Panc1 (cell line): Measurements from ENCODE around the gene VEZF1.

Experiments used
- SIN3A ChIP-seq: IDR thresholded peaks from 2 replicates; pipeline ENCODE4 v1.6.1; 2012; ENCODE audit warnings: low read depth, mild to moderate bottlenecking, low read length, moderate library complexity, borderline replicate concordance; ENCODE audit not compliant: insufficient read depth
- TCF7L2 ChIP-seq: IDR thresholded peaks from 2 replicates; pipeline ENCODE4 v1.6.1; 2011; ENCODE audit warnings: mild to moderate bottlenecking, low read depth, low read length, inconsistent platforms
- TF ChIP-seq, protein P1 (sequence below): fragments of 450-650 bp; IDR thresholded peaks from 2 replicates; pipeline ENCODE4 v1.5.1; 2017; ENCODE audit warnings: mild to moderate bottlenecking
- TF ChIP-seq, protein P2 (sequence below), 2 experiments: IDR thresholded peaks; 2 replicates each; pipeline ENCODE4 v1.6.1; 2011 to 2012; ENCODE audit warnings: low read depth in 2 of 2, control low read depth in 1 of 2, low read length in 1 of 2, mild to moderate bottlenecking in 1 of 2, moderate library complexity in 1 of 2; ENCODE audit not compliant: insufficient read depth in 1 of 2

DNA sequence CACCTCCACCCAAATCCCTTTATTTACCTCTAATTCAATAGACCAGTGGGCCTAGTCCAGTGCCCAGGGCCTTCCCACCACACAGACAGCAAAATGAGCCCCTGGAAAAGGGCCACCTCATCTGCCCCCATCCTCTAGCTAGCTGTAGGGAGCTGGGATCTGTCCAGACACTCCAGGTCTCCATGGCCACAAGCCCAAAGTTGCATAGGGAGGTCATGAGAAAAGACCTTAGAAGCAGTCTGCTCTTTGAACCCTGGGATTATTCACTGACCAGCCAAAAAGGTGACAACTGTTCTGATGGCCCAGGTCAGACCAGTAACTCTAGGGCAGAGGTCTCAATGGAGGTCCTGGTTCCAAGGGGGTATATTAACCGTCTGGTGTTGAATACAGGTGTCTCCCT lies 34.8 kb downstream of the VEZF1 start:
- TF ChIP-seq, protein P1, sequence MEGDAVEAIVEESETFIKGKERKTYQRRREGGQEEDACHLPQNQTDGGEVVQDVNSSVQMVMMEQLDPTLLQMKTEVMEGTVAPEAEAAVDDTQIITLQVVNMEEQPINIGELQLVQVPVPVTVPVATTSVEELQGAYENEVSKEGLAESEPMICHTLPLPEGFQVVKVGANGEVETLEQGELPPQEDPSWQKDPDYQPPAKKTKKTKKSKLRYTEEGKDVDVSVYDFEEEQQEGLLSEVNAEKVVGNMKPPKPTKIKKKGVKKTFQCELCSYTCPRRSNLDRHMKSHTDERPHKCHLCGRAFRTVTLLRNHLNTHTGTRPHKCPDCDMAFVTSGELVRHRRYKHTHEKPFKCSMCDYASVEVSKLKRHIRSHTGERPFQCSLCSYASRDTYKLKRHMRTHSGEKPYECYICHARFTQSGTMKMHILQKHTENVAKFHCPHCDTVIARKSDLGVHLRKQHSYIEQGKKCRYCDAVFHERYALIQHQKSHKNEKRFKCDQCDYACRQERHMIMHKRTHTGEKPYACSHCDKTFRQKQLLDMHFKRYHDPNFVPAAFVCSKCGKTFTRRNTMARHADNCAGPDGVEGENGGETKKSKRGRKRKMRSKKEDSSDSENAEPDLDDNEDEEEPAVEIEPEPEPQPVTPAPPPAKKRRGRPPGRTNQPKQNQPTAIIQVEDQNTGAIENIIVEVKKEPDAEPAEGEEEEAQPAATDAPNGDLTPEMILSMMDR, result no peak
- TF ChIP-seq SIN3A (no peak), TCF7L2 (no peak)
- TF ChIP-seq, protein P2, sequence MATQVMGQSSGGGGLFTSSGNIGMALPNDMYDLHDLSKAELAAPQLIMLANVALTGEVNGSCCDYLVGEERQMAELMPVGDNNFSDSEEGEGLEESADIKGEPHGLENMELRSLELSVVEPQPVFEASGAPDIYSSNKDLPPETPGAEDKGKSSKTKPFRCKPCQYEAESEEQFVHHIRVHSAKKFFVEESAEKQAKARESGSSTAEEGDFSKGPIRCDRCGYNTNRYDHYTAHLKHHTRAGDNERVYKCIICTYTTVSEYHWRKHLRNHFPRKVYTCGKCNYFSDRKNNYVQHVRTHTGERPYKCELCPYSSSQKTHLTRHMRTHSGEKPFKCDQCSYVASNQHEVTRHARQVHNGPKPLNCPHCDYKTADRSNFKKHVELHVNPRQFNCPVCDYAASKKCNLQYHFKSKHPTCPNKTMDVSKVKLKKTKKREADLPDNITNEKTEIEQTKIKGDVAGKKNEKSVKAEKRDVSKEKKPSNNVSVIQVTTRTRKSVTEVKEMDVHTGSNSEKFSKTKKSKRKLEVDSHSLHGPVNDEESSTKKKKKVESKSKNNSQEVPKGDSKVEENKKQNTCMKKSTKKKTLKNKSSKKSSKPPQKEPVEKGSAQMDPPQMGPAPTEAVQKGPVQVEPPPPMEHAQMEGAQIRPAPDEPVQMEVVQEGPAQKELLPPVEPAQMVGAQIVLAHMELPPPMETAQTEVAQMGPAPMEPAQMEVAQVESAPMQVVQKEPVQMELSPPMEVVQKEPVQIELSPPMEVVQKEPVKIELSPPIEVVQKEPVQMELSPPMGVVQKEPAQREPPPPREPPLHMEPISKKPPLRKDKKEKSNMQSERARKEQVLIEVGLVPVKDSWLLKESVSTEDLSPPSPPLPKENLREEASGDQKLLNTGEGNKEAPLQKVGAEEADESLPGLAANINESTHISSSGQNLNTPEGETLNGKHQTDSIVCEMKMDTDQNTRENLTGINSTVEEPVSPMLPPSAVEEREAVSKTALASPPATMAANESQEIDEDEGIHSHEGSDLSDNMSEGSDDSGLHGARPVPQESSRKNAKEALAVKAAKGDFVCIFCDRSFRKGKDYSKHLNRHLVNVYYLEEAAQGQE (IDR thresholded peaks at IDR 0.05; ENCODE audit: insufficient read depth in 1 of 2, low read depth in 2 of 2, low read length in 1 of 2), result no peak
